Epithelial cell of proximal tubule (primary cell): ENCODE measurements around the gene WNT2B. TPM values are rescaled to one million over a fixed set of nuclear protein-coding genes. Genes with fewer than 3 reads are reported as not detected.

Source experiments
- DNase-seq: peaks from one replicate; pipeline ENCODE4 v3.0.0-alpha.2; 2011; ENCODE audit warnings: low read depth
- H3K4me3 ChIP-seq: 2 replicates; pipeline ENCODE4 v1.5.1; 2011; ENCODE audit warnings: low read depth, mild to moderate bottlenecking, low read length
- CTCF ChIP-seq: conservative IDR thresholded peaks from 2 replicates; pipeline ENCODE4 v1.5.1; 2012; ENCODE audit warnings: low read depth, mild to moderate bottlenecking, low read length
- total RNA-seq: library from RNA; depleted of rRNA; stranded (reverse); fragments of >200 nt; gene quantifications from 2 replicates; pipeline ENCODE4 v1.2.3, GENCODE V29; 2015

The WNT2B gene
- total RNA-seq, 1 donor from 2014 or later, result 4.8 TPM

GRCh38 chr1:112533029-112533428 lies 24.3 kb downstream of the WNT2B start:
- TF ChIP-seq CTCF, result no peak
- no peak overlapping the region for H3K4me3 ChIP-seq
- no peak for DNase-seq

- no peak for DNase-seq
- no peak for TF ChIP-seq CTCF
- no peak overlapping the region for H3K4me3 ChIP-seq
These were observed 27.8 kb downstream of the WNT2B start for GRCh38 chr1:112536561-112536960.

- TF ChIP-seq CTCF, result no peak
- no peak for DNase-seq
- no peak overlapping the region for H3K4me3 ChIP-seq
These were observed 28.7 kb downstream of the WNT2B start for GRCh38 chr1:112537456-112537855.

GRCh38 chr1:112538883-112539282 lies 30.1 kb downstream of the WNT2B start:
- TF ChIP-seq CTCF, result no peak
- no peak overlapping the region for H3K4me3 ChIP-seq
- DNase-seq, result no peak

GRCh38 chr1:112540226-112540794 lies 31.5 kb downstream of the WNT2B start:
- DNase-seq, result no peak
- H3K4me3 ChIP-seq, result no peak overlapping the region
- no peak for TF ChIP-seq CTCF

- DNase-seq, result no peak
- no peak overlapping the region for H3K4me3 ChIP-seq
- no peak for TF ChIP-seq CTCF
These were observed 32.5 kb downstream of the WNT2B start for GRCh38 chr1:112541299-112541698.

- TF ChIP-seq CTCF, result no peak
- no peak overlapping the region for H3K4me3 ChIP-seq
- DNase-seq, result peak; percentile 47
These were observed 33.6 kb downstream of the WNT2B start for GRCh38 chr1:112542206-112542973.
